ENCODE measurements around the gene GP1BB. TPM values are rescaled to one million over a fixed set of nuclear protein-coding genes. Genes with fewer than 3 reads are reported as not detected.

Gene GP1BB
- total and polyA plus RNA-seq, 8 donors: 3.3 to 11.1 (median 5.4) TPM; not detected in 1

DNA sequence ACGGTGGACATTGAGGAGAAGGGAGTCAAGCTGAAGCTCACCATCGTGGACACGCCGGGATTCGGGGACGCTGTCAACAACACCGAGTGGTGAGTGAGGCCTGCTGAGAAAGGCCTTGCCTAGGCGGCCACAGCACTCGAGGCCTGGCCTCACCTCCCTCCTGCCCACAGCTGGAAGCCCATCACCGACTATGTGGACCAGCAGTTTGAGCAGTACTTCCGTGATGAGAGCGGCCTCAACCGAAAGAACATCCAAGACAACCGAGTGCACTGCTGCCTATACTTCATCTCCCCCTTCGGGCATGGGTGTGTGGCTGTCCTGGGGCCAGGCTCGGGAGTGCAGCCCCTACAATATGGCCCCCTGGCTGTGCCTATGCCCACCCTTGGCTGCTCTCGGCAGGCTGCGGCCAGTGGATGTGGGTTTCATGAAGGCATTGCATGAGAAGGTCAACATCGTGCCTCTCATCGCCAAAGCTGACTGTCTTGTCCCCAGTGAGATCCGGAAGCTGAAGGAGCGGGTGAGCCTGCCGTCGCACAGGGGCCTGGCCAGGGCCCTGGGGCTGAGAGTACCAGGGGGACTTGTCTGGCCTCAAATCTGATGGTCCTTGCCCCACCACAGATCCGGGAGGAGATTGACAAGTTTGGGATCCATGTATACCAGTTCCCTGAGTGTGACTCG is 3.0 kb upstream of the GP1BB start:
- peaks cover 9 to 55% of the 10 kb centered on the region in 2 donors for H3K4me1 ChIP-seq
- peaks cover 32 to 100% of the 10 kb centered on the region in 2 donors for H3K27me3 ChIP-seq
- TF ChIP-seq, protein P1, sequence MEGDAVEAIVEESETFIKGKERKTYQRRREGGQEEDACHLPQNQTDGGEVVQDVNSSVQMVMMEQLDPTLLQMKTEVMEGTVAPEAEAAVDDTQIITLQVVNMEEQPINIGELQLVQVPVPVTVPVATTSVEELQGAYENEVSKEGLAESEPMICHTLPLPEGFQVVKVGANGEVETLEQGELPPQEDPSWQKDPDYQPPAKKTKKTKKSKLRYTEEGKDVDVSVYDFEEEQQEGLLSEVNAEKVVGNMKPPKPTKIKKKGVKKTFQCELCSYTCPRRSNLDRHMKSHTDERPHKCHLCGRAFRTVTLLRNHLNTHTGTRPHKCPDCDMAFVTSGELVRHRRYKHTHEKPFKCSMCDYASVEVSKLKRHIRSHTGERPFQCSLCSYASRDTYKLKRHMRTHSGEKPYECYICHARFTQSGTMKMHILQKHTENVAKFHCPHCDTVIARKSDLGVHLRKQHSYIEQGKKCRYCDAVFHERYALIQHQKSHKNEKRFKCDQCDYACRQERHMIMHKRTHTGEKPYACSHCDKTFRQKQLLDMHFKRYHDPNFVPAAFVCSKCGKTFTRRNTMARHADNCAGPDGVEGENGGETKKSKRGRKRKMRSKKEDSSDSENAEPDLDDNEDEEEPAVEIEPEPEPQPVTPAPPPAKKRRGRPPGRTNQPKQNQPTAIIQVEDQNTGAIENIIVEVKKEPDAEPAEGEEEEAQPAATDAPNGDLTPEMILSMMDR (IDR thresholded peaks at IDR 0.05): no peak

DNA sequence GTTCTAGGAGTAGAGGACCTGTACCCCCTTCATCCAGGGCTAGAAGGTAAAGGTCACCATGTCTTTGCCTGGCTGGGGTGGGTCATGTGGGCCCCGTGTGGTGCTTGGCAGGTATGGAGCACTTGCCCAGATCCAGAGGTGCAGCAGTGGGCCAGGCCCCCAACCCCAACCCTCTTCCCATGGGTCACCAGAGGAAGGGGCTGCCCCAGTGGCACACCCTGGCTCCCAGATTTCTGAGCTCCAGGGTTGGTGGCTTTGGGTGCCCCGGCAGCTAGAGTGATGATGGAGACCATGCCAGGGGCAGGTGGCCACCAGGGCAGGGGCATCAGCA is 2.4 kb upstream of the GP1BB start:
- TF ChIP-seq, protein P1 (IDR thresholded peaks at IDR 0.05): no peak
- Histone ChIP-seq H3K4me3 (no peak overlapping the region), H3K27ac (no peak overlapping the region), H3K4me1 (peaks cover 9 to 48% of the 10 kb centered on the region in 2 donors), H3K9me3 (no peaks in the 10 kb centered on the region), H3K36me3 (peaks cover 0 to 26% of the 10 kb centered on the region in 2 donors), H3K27me3 (peaks cover 27 to 97% of the 10 kb centered on the region in 2 donors)
- no peak for ATAC-seq
- intact Hi-C loops (cut with DNase I): no loop called here
- DNase-seq: no peak

More for the DNA sequence above, 3.0 kb upstream of the GP1BB start:
- no peak for DNase-seq
- Histone ChIP-seq H3K27ac (no peak overlapping the region), H3K4me3 (no peak overlapping the region), H3K9me3 (no peaks in the 10 kb centered on the region), H3K36me3 (peaks cover 0 to 26% of the 10 kb centered on the region in 2 donors)
- no peak for ATAC-seq
- intact Hi-C loops (cut with DNase I): no loop called here

DNA sequence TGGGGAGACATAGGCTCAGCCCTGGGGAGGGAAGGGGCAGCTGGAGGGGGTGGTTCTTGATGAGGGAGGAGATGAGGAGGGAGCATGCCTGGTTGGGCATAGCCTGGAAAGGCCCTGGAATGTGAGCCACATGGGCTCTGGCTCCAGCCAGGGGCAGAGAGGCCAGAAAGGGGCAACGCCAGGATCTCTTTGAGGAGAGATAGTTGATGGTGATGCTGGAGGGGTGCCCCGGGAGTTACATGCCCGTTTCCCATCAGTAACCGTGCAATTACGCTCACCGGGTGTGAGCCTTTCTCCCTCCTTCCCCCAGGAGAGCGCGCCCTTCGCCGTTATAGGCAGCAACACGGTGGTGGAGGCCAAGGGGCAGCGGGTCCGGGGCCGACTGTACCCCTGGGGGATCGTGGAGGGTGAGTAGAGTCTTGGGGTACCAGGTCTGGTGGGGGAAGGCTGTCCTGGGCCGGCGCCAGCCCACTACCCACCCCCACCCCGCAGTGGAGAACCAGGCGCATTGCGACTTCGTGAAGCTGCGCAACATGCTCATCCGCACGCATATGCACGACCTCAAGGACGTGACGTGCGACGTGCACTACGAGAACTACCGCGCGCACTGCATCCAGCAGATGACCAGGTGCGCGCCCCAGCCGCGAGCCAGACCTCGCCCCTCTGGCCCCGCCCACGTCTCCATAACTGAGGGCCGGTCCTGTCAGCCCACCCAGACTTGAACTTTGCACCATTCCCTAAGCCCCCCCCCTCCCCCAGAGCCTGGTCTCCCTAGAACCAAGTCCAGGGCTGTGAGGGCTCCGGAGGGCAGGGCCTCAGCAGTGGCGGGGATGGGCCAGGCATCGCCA is 1.8 kb upstream of the GP1BB start:
- Histone ChIP-seq H3K27me3 (peaks cover 27 to 91% of the 10 kb centered on the region in 2 donors), H3K9me3 (no peaks in the 10 kb centered on the region), H3K4me1 (peaks cover 9 to 42% of the 10 kb centered on the region in 2 donors), H3K27ac (no peak overlapping the region), H3K36me3 (peaks cover 0 to 26% of the 10 kb centered on the region in 2 donors), H3K4me3 (no peak overlapping the region)
- intact Hi-C loops (cut with DNase I): no loop called here
- DNase-seq (no peak), ATAC-seq (no peak)
- TF ChIP-seq, protein P1 (IDR thresholded peaks at IDR 0.05): no peak

DNA sequence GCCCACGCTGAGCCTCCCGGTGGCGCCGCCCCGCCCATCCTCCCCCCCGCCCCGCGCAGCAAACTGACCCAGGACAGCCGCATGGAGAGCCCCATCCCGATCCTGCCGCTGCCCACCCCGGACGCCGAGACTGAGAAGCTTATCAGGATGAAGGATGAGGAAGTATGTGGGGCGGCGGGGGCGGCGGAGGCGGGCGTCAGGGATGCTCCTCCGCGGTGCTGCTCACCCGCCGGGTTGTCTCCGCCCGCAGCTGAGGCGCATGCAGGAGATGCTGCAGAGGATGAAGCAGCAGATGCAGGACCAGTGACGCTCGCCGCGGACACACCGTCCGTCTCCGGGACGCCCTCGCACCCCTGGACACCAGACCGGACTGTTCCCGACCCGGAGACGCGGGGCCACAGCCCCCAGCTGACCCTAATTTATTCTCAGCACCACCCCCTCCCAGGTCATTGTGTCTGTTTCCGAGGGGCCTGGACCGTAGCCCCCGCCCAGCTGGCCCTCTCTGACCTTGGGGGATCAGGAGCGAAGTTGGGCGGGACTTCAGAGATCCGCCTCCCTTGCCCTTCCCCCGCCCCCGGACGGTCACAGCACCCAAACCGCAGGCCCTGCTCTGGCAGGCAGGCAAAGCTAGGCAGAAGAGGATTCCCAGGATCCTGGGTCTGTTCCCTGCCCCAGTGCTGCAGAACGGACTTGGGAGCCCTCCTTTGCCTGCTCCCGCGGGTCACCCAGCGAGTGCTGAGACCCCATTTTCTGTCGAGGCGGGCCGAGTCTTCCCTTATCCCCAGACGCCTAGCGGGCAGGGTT is 959 bp upstream of the GP1BB start:
- Histone ChIP-seq H3K27me3 (peaks cover 27 to 83% of the 10 kb centered on the region in 2 donors), H3K27ac (no peak overlapping the region), H3K4me3 (no peak overlapping the region), H3K9me3 (no peaks in the 10 kb centered on the region), H3K4me1 (peaks cover 9 to 37% of the 10 kb centered on the region in 2 donors), H3K36me3 (peaks cover 0 to 26% of the 10 kb centered on the region in 2 donors)
- intact Hi-C loops (cut with DNase I): no loop called here
- TF ChIP-seq, protein P1 (IDR thresholded peaks at IDR 0.05): no peak
- DNase-seq (no peak), ATAC-seq (no peak)

DNA sequence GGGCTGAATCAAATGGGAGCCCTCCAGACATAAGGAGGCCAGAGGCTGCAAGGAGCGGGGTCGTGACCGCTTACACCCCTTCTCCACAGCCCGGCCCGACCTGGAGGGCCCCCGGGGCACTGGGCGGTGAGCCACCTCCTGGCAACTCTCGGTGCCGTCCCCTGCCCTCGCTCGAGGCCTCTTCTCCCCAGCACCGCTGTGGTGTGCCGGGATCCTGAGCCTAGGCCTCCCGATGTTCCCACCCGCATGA is 432 bp upstream of the GP1BB start:
- no peaks in the 10 kb centered on the region for H3K9me3 ChIP-seq
- no peak overlapping the region for H3K4me3 ChIP-seq
- DNase-seq: no peak
- peaks cover 9 to 31% of the 10 kb centered on the region in 2 donors for H3K4me1 ChIP-seq
- TF ChIP-seq, protein P1 (IDR thresholded peaks at IDR 0.05): no peak
- peaks cover 0 to 26% of the 10 kb centered on the region in 2 donors for H3K36me3 ChIP-seq
- intact Hi-C loops (cut with DNase I): no loop called here
- no peak overlapping the region for H3K27ac ChIP-seq
- no peak for ATAC-seq
- peaks cover 27 to 78% of the 10 kb centered on the region in 2 donors for H3K27me3 ChIP-seq
